K562 (cell line): ENCODE results near the gene CLDND2. TPM values are rescaled to one million over a fixed set of nuclear protein-coding genes. Genes with fewer than 3 reads are reported as not detected.

Experiments
- ATF1 ChIP-seq, 2 experiments: fragments of 450-650 bp in 1 of 2; IDR thresholded peaks; 2 replicates each; pipeline ENCODE4 v1.6.1; 2016; ENCODE audit warnings: missing compliant biosample characterization in 1 of 2, missing genetic modification characterization in 1 of 2
- BACH1 ChIP-seq: fragments of 200-800 bp; sonication (Bioruptor generic); IDR thresholded peaks from 2 replicates; pipeline ENCODE4 v1.6.1; 2016; ENCODE audit warnings: missing genetic modification characterization, missing compliant biosample characterization
- KHSRP ChIP-seq: fragments of 450-650 bp; IDR thresholded peaks from 2 replicates; pipeline ENCODE4 v1.6.1; 2017
- MTA1 ChIP-seq: fragments of 450-650 bp; IDR thresholded peaks from 2 replicates; pipeline ENCODE4 v1.6.1; 2017; ENCODE audit warnings: borderline replicate concordance
- TCFL5 ChIP-seq: fragments of 250-450 bp; sonication (Bioruptor Pico); conservative IDR thresholded peaks from 2 replicates; pipeline ENCODE4 v1.6.1; 2021; ENCODE audit warnings: mild to moderate bottlenecking, moderate library complexity, matching md5 sums
- U2AF1 ChIP-seq: fragments of 200-400 bp; formaldehyde crosslinking; optimal IDR thresholded peaks from 2 replicates; pipeline ENCODE3; 2017; ENCODE audit warnings: mild to moderate bottlenecking, low read depth, low read length, moderate library complexity
- WHSC1 ChIP-seq: IDR thresholded peaks from one replicate; pipeline ENCODE4 v1.6.1; 2012; ENCODE audit warnings: low read length, control low read depth, inconsistent platforms
- ZNF274 ChIP-seq: IDR thresholded peaks from 2 replicates; pipeline ENCODE4 v1.6.1; 2011; ENCODE audit warnings: low read depth, mild to moderate bottlenecking, low read length, moderate library complexity, borderline replicate concordance
- ZNF311 ChIP-seq: fragments of 250-450 bp; sonication (Bioruptor Pico); IDR thresholded peaks from 2 replicates; pipeline ENCODE4 v1.4.0; 2020; ENCODE audit warnings: mild to moderate bottlenecking, moderate library complexity
- ZNF695 ChIP-seq: fragments of 450-650 bp; formaldehyde crosslinking; IDR thresholded peaks from 2 replicates; pipeline ENCODE4 v1.4.0; 2020; ENCODE audit warnings: mild to moderate bottlenecking, moderate library complexity
- ZNF778 ChIP-seq: fragments of 450-650 bp; formaldehyde crosslinking; IDR thresholded peaks from 2 replicates; pipeline ENCODE4 v1.4.0; 2020; ENCODE audit warnings: mild to moderate bottlenecking, moderate library complexity
- polyA plus RNA-seq, 8 experiments: library from polyadenylated mRNA; depleted of rRNA in 4 of 8; stranded (reverse) in 5 of 8; unstranded in 3 of 8; fragments of >200 nt; fragmentation: Nextera tagmentation in 2 of 8; fragmentation: Illumina TruSeq in 1 of 8; extraction: Ambion mirVana in 2 of 8; extraction: Trizol in 1 of 8; gene quantifications; 2 replicates each; pipeline versions ENCODE4 v1.2.1 to v1.2.3, GENCODE V29; 2011 to 2014; ENCODE audit warnings: inconsistent platforms in 1 of 8, missing spikeins in 1 of 8
- total RNA-seq, 7 experiments: library from RNA; depleted of rRNA in 6 of 7; stranded (reverse); fragments of >200 nt in 6 of 7; fragmentation: Illumina TruSeq in 2 of 7; extraction: Trizol in 2 of 7; gene quantifications; 2 replicates each; pipeline versions ENCODE4 v1.2.1 to v1.2.3, GENCODE V29; 2011 to 2021; ENCODE audit warnings: low replicate concordance in 1 of 7
- TF ChIP-seq, protein P1 (sequence below): fragments of 450-650 bp; IDR thresholded peaks from 2 replicates; pipeline ENCODE4 v1.6.1; 2016; ENCODE audit warnings: mild to moderate bottlenecking
- TF ChIP-seq, protein P2 (sequence below): fragments of 450-650 bp; IDR thresholded peaks from 2 replicates; pipeline ENCODE4 v1.6.1; 2016; ENCODE audit warnings: mild to moderate bottlenecking, moderate library complexity

Gene CLDND2
- total and polyA plus RNA-seq, 9 of the 15 experiments (the other 6 are each of a cell fraction or from before 2014, with no cell fraction given), result 0.45 to 4.0 (median 1.2) TPM; not detected in 3

DNA sequence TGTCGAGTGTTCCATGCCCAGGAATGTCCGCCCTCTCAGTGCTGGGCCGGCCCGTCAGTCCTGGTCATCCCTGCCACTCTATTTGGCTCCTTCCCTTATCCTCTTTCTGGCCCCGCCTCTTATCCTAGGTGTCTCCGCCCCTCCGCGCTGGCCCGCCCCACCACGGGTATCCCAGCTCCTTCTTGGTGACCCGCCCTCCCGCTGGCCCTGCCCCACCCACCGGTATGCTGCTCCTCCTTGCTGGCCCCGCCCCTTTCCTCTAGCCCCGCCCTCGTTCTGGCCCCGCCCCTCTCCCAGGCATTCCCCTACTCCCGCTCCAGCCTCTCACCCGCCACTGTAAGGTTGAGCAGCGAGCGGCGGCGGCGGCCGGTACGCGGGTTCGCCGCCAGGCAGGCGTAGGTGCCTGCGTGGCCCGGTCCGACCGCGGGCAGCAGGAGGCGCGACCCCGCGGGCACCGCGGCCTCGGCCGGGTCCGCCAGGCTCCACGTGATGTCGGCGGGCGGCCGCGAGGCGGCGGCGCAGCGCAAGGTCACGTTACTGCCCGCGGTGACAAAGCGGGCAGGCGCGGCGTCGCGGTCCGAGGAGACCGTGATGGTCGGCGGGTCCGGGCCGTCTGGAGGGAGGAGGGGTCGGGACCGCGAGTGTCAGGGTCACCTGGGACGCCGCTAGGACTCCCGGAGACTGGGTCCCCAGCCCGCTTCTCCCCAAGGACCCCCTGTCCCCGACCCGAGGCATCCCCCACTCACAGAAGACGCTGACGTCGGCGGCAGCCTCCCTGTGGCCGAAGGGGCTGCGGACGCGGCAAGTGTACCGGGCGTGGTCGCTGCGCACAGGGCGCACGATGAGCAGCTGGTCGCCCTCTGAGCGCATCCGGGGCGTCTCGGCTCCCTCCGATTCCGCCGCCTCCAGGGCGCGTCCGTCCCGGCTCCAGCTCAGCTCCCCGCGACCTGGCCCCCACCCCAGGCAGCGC is 28.8 kb downstream of the CLDND2 start (continued):
- no peak for TF ChIP-seq WHSC1
- TF ChIP-seq BACH1 (tag), result no peak
- TF ChIP-seq ZNF695 (CRISPR knock-in tag), result no peak
- no peak for TF ChIP-seq ZNF311 (CRISPR knock-in tag)
- TF ChIP-seq, protein P1, sequence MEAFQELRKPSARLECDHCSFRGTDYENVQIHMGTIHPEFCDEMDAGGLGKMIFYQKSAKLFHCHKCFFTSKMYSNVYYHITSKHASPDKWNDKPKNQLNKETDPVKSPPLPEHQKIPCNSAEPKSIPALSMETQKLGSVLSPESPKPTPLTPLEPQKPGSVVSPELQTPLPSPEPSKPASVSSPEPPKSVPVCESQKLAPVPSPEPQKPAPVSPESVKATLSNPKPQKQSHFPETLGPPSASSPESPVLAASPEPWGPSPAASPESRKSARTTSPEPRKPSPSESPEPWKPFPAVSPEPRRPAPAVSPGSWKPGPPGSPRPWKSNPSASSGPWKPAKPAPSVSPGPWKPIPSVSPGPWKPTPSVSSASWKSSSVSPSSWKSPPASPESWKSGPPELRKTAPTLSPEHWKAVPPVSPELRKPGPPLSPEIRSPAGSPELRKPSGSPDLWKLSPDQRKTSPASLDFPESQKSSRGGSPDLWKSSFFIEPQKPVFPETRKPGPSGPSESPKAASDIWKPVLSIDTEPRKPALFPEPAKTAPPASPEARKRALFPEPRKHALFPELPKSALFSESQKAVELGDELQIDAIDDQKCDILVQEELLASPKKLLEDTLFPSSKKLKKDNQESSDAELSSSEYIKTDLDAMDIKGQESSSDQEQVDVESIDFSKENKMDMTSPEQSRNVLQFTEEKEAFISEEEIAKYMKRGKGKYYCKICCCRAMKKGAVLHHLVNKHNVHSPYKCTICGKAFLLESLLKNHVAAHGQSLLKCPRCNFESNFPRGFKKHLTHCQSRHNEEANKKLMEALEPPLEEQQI, result no peak
- TF ChIP-seq U2AF1, result peak; percentile 23
- TF ChIP-seq TCFL5 (CRISPR knock-in tag), result no peak
- no peak for TF ChIP-seq ZNF778 (CRISPR knock-in tag)
- TF ChIP-seq ATF1 (CRISPR knock-in tag; IDR thresholded peaks at IDR 0.05), result 0 out of 2 replicates have a peak, but pooled peaks have one; percentile 12
- TF ChIP-seq ATF1 (tag; IDR thresholded peaks at IDR 0.05), result peak; percentile 86
- TF ChIP-seq, protein P2, sequence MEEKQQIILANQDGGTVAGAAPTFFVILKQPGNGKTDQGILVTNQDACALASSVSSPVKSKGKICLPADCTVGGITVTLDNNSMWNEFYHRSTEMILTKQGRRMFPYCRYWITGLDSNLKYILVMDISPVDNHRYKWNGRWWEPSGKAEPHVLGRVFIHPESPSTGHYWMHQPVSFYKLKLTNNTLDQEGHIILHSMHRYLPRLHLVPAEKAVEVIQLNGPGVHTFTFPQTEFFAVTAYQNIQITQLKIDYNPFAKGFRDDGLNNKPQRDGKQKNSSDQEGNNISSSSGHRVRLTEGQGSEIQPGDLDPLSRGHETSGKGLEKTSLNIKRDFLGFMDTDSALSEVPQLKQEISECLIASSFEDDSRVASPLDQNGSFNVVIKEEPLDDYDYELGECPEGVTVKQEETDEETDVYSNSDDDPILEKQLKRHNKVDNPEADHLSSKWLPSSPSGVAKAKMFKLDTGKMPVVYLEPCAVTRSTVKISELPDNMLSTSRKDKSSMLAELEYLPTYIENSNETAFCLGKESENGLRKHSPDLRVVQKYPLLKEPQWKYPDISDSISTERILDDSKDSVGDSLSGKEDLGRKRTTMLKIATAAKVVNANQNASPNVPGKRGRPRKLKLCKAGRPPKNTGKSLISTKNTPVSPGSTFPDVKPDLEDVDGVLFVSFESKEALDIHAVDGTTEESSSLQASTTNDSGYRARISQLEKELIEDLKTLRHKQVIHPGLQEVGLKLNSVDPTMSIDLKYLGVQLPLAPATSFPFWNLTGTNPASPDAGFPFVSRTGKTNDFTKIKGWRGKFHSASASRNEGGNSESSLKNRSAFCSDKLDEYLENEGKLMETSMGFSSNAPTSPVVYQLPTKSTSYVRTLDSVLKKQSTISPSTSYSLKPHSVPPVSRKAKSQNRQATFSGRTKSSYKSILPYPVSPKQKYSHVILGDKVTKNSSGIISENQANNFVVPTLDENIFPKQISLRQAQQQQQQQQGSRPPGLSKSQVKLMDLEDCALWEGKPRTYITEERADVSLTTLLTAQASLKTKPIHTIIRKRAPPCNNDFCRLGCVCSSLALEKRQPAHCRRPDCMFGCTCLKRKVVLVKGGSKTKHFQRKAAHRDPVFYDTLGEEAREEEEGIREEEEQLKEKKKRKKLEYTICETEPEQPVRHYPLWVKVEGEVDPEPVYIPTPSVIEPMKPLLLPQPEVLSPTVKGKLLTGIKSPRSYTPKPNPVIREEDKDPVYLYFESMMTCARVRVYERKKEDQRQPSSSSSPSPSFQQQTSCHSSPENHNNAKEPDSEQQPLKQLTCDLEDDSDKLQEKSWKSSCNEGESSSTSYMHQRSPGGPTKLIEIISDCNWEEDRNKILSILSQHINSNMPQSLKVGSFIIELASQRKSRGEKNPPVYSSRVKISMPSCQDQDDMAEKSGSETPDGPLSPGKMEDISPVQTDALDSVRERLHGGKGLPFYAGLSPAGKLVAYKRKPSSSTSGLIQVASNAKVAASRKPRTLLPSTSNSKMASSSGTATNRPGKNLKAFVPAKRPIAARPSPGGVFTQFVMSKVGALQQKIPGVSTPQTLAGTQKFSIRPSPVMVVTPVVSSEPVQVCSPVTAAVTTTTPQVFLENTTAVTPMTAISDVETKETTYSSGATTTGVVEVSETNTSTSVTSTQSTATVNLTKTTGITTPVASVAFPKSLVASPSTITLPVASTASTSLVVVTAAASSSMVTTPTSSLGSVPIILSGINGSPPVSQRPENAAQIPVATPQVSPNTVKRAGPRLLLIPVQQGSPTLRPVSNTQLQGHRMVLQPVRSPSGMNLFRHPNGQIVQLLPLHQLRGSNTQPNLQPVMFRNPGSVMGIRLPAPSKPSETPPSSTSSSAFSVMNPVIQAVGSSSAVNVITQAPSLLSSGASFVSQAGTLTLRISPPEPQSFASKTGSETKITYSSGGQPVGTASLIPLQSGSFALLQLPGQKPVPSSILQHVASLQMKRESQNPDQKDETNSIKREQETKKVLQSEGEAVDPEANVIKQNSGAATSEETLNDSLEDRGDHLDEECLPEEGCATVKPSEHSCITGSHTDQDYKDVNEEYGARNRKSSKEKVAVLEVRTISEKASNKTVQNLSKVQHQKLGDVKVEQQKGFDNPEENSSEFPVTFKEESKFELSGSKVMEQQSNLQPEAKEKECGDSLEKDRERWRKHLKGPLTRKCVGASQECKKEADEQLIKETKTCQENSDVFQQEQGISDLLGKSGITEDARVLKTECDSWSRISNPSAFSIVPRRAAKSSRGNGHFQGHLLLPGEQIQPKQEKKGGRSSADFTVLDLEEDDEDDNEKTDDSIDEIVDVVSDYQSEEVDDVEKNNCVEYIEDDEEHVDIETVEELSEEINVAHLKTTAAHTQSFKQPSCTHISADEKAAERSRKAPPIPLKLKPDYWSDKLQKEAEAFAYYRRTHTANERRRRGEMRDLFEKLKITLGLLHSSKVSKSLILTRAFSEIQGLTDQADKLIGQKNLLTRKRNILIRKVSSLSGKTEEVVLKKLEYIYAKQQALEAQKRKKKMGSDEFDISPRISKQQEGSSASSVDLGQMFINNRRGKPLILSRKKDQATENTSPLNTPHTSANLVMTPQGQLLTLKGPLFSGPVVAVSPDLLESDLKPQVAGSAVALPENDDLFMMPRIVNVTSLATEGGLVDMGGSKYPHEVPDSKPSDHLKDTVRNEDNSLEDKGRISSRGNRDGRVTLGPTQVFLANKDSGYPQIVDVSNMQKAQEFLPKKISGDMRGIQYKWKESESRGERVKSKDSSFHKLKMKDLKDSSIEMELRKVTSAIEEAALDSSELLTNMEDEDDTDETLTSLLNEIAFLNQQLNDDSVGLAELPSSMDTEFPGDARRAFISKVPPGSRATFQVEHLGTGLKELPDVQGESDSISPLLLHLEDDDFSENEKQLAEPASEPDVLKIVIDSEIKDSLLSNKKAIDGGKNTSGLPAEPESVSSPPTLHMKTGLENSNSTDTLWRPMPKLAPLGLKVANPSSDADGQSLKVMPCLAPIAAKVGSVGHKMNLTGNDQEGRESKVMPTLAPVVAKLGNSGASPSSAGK, result peak; percentile 95
- no peak; the same call in 1 of the 2 replicates for TF ChIP-seq MTA1
- no peak for TF ChIP-seq KHSRP
- TF ChIP-seq ZNF274, result no peak
